Measurements from ENCODE around the gene PHF21B. TPM values are rescaled to one million over a fixed set of nuclear protein-coding genes. Genes with fewer than 3 reads are reported as not detected.

PHF21B gene
- total RNA-seq = not detected in 2 replicates

DNA sequence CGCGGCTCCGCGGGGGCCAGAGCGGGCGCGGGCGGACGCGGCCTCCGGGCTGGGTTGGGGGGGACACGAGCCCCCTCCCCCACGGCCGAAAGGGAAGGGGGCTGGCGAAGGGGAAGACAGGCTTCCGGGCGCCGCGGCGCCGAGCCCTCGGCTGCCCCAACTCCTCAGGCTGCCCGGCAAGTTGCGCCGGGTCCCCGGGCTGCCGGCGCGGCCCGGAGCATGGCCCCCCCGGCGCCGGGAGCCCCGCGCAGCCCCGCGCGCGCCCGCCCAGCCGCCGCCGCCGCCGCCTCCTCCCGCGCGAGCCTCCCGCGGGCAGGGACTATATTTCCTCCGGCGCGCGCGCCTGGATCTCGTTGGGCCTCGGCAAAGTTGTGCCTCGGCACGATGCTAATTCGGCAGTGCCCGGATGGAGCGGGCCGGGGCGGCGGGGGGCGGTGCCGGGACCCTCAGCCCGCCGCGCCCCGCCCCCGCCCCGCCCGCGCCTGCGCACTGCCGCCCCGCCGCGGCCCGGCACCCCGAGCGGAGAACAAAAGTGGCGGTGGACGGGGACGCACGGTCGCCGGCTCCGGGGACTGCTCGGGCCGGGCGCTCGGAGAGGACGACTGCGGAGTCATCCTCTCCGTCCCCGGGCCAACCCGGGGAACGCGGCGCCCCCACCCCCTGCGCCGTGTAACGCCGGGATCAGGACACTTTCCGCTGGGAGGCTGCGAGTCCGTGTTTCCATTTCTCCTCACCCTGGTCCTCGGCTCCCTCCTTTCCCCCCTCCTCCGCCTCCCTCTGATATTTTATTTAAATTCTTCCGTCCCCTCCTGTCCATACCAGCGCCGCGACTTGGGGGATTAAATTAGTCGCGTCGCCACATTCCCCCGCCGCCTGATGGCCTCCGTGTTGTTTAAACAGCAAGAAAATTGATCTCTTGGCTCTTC lies at the start of gene PHF21B:
TSS of gene PHF21B (minus strand) at position 400 of the 926 bp plus-strand sequence. CDS start 456 bp downstream, outside the sequence.

Other genes with a start within 250 kb of the PHF21B start
- 45.7 and 56.3 TPM in 2 replicates for gene NUP50, start 153.9 kb upstream of the PHF21B start, total RNA-seq
- gene KIAA0930, start 230.9 kb upstream of the PHF21B start, total RNA-seq = 30.2 and 55.8 TPM in 2 replicates